Measurements from ENCODE around the gene FOXO6. TPM values are rescaled to one million over a fixed set of nuclear protein-coding genes. Genes with fewer than 3 reads are reported as not detected.

The FOXO6 gene
- total RNA-seq, 2 donors from 2014 or later = 3.3 to 5.0 TPM

DNA sequence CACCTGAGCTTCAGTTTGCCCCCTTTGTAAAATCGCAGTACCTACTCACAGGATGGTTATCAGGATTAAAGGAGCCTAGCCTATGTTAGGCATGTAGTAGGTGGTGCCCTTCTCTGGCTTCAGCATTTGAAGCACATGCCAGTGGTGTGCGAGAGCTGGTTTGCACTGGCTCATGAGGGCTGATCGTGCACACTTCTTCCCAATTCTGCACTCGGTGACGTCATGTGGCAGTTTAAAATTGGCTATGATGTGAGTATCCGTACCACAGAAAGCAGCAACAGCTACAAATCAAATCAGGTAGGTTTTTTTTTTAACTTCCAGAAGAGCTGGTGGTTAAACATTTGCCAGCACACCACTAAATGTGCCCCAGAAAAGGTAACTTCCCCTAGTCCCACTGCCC, 13.5 kb downstream of the FOXO6 start:
- TF ChIP-seq, protein P1, sequence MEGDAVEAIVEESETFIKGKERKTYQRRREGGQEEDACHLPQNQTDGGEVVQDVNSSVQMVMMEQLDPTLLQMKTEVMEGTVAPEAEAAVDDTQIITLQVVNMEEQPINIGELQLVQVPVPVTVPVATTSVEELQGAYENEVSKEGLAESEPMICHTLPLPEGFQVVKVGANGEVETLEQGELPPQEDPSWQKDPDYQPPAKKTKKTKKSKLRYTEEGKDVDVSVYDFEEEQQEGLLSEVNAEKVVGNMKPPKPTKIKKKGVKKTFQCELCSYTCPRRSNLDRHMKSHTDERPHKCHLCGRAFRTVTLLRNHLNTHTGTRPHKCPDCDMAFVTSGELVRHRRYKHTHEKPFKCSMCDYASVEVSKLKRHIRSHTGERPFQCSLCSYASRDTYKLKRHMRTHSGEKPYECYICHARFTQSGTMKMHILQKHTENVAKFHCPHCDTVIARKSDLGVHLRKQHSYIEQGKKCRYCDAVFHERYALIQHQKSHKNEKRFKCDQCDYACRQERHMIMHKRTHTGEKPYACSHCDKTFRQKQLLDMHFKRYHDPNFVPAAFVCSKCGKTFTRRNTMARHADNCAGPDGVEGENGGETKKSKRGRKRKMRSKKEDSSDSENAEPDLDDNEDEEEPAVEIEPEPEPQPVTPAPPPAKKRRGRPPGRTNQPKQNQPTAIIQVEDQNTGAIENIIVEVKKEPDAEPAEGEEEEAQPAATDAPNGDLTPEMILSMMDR (IDR thresholded peaks at IDR 0.05) = no peak
- TF ChIP-seq POLR2AphosphoS5 (IDR thresholded peaks at IDR 0.05) (no peak), POLR2A (IDR thresholded peaks at IDR 0.05) (no peak)
- no peaks in the 10 kb centered on the region for H3K36me3 ChIP-seq
- no peak overlapping the region for H3K4me3 ChIP-seq
- no peaks in the 10 kb centered on the region for H3K4me1 ChIP-seq (replicated peaks)
- DNase-seq (ENCODE audit: low spot score) = no peak
- H3K27me3 ChIP-seq (replicated peaks; ENCODE audit: insufficient read depth) = no peaks in the 10 kb centered on the region
- intact Hi-C loops (cut with DNase I) = no loop called here
- 90% methylated on average over 6 of the region's 6 CpGs for WGBS
- H3K9me3 ChIP-seq = no peaks in the 10 kb centered on the region
- H3K27ac ChIP-seq = no peak overlapping the region

DNA sequence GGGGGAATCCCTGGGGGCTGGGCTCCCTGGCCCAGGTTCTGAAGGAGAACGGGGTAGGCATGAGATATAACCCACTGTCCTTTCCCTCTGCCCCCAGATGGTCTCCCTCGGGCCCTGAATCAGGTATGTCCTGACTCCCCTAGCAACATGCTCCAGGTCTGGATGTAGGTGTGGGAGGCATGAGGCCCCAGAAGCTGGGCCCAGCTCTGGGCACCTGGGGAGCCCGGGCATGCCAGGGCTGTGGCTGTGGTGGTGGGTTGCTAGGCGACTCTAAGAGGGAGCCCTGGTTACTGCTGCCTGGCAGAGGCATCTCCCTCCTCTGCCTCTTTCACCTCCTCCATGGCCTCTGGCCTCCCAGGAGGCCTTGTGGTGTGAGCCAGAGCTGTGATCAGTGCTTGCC, 16.2 kb downstream of the FOXO6 start:
- H3K4me3 ChIP-seq = no peak overlapping the region
- peaks cover 7% of the 10 kb centered on the region for H3K4me1 ChIP-seq (replicated peaks)
- no peaks in the 10 kb centered on the region for H3K36me3 ChIP-seq
- no peaks in the 10 kb centered on the region for H3K27me3 ChIP-seq (replicated peaks; ENCODE audit: insufficient read depth)
- WGBS = 86% methylated on average over 4 of the region's 4 CpGs
- no peaks in the 10 kb centered on the region for H3K9me3 ChIP-seq
- intact Hi-C loops (cut with DNase I) = no loop called here
- no peak overlapping the region for H3K27ac ChIP-seq
- TF ChIP-seq POLR2AphosphoS5 (IDR thresholded peaks at IDR 0.05) = no peak
- TF ChIP-seq, protein P1 (IDR thresholded peaks at IDR 0.05) = no peak
- no peak for TF ChIP-seq POLR2A (IDR thresholded peaks at IDR 0.05)
- no peak for DNase-seq (ENCODE audit: low spot score)

DNA sequence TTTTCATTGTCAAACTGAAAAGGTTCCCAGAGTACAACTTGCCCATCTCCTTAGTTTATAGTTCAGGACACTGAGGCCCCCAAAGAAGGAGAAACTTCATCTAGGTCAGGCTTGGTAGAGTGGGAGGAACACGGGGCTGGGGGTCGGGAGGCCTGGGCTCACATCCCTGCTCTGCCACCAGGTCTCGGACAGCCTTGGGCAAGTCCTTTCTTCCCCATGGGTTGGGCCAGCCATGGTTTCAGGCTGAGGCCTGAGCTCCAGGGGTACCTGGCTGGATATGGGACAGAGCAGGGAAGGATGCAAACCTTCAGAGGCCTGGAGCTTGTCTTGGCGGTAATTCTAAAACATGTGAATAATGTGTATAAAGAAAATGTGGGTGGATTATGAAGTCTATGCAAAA, 17.0 kb downstream of the FOXO6 start:
- H3K9me3 ChIP-seq = no peaks in the 10 kb centered on the region
- H3K27ac ChIP-seq = no peak overlapping the region
- H3K27me3 ChIP-seq (replicated peaks; ENCODE audit: insufficient read depth) = no peaks in the 10 kb centered on the region
- 90% methylated on average over 3 of the region's 4 CpGs for WGBS
- H3K4me3 ChIP-seq = no peak overlapping the region
- no peak for DNase-seq (ENCODE audit: low spot score)
- TF ChIP-seq, protein P1 (IDR thresholded peaks at IDR 0.05) = no peak
- TF ChIP-seq POLR2A (IDR thresholded peaks at IDR 0.05) (no peak), POLR2AphosphoS5 (IDR thresholded peaks at IDR 0.05) (no peak)
- intact Hi-C loops (cut with DNase I) = no loop called here
- H3K4me1 ChIP-seq (replicated peaks) = peaks cover 7% of the 10 kb centered on the region
- H3K36me3 ChIP-seq = no peaks in the 10 kb centered on the region

DNA sequence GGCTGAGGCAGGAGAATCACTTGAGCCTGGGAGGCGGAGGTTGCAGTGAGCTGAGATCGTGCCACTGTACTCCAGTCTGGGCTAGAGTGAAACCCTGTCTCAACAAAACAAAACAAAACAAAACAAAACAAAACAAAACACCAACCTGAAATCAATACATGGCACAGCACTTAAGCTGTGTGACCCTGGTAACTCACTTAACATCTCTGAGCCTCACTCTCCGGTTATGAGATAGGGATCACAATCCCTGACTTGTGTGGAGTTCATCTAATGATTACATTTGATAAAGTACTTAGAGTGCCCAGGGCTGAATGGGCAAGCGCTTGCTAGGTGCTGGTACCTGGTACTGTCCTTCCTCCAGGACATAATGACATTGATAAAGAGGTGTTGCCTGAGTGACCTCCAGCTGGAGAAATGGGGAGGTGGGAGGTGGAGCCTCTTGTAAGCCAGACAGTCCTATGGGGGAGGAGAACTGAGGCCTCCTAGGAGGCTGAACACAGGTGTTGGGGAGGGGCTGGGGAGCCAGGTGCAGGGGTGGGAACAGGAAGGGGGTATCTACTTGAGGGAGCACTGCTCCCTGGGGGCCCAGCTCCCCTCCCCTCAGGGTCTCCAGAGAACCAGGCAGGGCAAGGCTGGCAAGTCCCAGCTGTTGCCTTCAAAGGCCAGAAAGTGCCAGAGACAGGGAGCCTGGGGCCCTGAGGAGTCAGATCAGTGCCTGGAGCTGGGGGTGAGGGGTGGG, 17.9 kb downstream of the FOXO6 start:
- no peaks in the 10 kb centered on the region for H3K9me3 ChIP-seq
- no peak overlapping the region for H3K4me3 ChIP-seq
- TF ChIP-seq POLR2A (IDR thresholded peaks at IDR 0.05) (no peak), POLR2AphosphoS5 (IDR thresholded peaks at IDR 0.05) (no peak)
- TF ChIP-seq, protein P1 (IDR thresholded peaks at IDR 0.05) = no peak
- intact Hi-C loops (cut with DNase I) = no loop called here
- no peak for DNase-seq (ENCODE audit: low spot score)
- 97% methylated on average over 4 of the region's 4 CpGs for WGBS
- no peak overlapping the region for H3K27ac ChIP-seq
- H3K36me3 ChIP-seq = no peaks in the 10 kb centered on the region
- H3K27me3 ChIP-seq (replicated peaks; ENCODE audit: insufficient read depth) = no peaks in the 10 kb centered on the region
- peaks cover 7% of the 10 kb centered on the region for H3K4me1 ChIP-seq (replicated peaks)

DNA sequence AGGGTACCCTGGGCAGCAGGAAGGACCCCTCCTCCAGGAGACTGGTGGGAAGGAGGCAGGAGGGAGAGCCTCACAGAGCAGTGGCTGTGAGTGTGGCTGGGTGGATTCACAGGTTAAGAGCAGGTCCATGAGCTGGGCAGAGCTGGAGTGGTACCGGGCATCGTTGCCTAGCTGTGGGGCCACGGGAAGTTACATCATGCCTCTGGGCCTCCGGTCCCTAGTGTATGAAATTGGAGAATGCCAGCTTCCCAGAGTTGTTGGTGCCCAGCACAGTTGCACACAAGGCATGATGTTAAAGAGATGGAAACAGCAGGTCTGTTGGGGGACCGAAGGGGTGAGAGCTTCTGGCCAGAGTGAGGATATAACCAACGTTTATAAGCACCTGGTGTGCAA, 18.5 kb downstream of the FOXO6 start:
- DNase-seq (ENCODE audit: low spot score) = no peak
- intact Hi-C loops (cut with DNase I) = no loop called here
- 61% methylated on average over 6 of the region's 6 CpGs for WGBS
- H3K4me3 ChIP-seq = no peak overlapping the region
- peaks cover 7% of the 10 kb centered on the region for H3K4me1 ChIP-seq (replicated peaks)
- no peak overlapping the region for H3K27ac ChIP-seq
- TF ChIP-seq, protein P1 (IDR thresholded peaks at IDR 0.05) = no peak
- no peak for TF ChIP-seq POLR2AphosphoS5 (IDR thresholded peaks at IDR 0.05)
- no peak for TF ChIP-seq POLR2A (IDR thresholded peaks at IDR 0.05)
- no peaks in the 10 kb centered on the region for H3K27me3 ChIP-seq (replicated peaks; ENCODE audit: insufficient read depth)
- no peaks in the 10 kb centered on the region for H3K9me3 ChIP-seq
- H3K36me3 ChIP-seq = no peaks in the 10 kb centered on the region

Data from prostate gland (tissue), 2 donors.